ENCODE data around the gene SIAH2.

SIAH2 gene

GRCh38 chr3:150739200-150739863 is 23.6 kb downstream of the SIAH2 start:
- TF ChIP-seq CTCF (IDR thresholded peaks at IDR 0.05): no peak
- no peaks in the 10 kb centered on the region for H3K27me3 Mint-ChIP-seq (ENCODE audit: low read depth, poor library complexity)
- no peak for DNase-seq
- H3K36me3 Mint-ChIP-seq (ENCODE audit: low read depth): peaks cover 20% of the 10 kb centered on the region
- H3K4me3 Mint-ChIP-seq: no peak overlapping the region
- H3K27ac Mint-ChIP-seq: no peak overlapping the region
- peaks cover 12% of the 10 kb centered on the region for H3K4me1 Mint-ChIP-seq
- no peaks in the 10 kb centered on the region for H3K9me3 Mint-ChIP-seq

- no peak for TF ChIP-seq CTCF (IDR thresholded peaks at IDR 0.05)
- DNase-seq: no peak
- H3K4me1 Mint-ChIP-seq: peaks cover 8% of the 10 kb centered on the region
- no peaks in the 10 kb centered on the region for H3K9me3 Mint-ChIP-seq
- H3K27ac Mint-ChIP-seq: no peak overlapping the region
- peaks cover 20% of the 10 kb centered on the region for H3K36me3 Mint-ChIP-seq (ENCODE audit: low read depth)
- no peaks in the 10 kb centered on the region for H3K27me3 Mint-ChIP-seq (ENCODE audit: low read depth, poor library complexity)
- H3K4me3 Mint-ChIP-seq: no peak overlapping the region
These were observed 24.3 kb downstream of the SIAH2 start for GRCh38 chr3:150738688-150739087.

GRCh38 chr3:150737874-150738679 is 24.9 kb downstream of the SIAH2 start:
- Mint-ChIP-seq H3K4me1 (peaks cover 8% of the 10 kb centered on the region), H3K27ac (no peak overlapping the region), H3K27me3 (ENCODE audit: low read depth, poor library complexity) (peaks cover 3% of the 10 kb centered on the region), H3K4me3 (no peak overlapping the region), H3K36me3 (ENCODE audit: low read depth) (peaks cover 20% of the 10 kb centered on the region), H3K9me3 (no peaks in the 10 kb centered on the region)
- no peak for TF ChIP-seq CTCF (IDR thresholded peaks at IDR 0.05)
- DNase-seq: no peak

GRCh38 chr3:150736903-150737832 is 25.8 kb downstream of the SIAH2 start:
- Mint-ChIP-seq H3K4me1 (peaks cover 10% of the 10 kb centered on the region), H3K4me3 (no peak overlapping the region), H3K9me3 (no peaks in the 10 kb centered on the region), H3K36me3 (ENCODE audit: low read depth) (peaks cover 13% of the 10 kb centered on the region), H3K27ac (no peak overlapping the region), H3K27me3 (ENCODE audit: low read depth, poor library complexity) (peaks cover 3% of the 10 kb centered on the region)
- no peak for DNase-seq
- no peak for TF ChIP-seq CTCF (IDR thresholded peaks at IDR 0.05)

GRCh38 chr3:150736316-150736719 is 26.7 kb downstream of the SIAH2 start:
- no peak overlapping the region for H3K27ac Mint-ChIP-seq

More at GRCh38 chr3:150736316-150736719, 26.7 kb downstream of the SIAH2 start:
- no peaks in the 10 kb centered on the region for H3K9me3 Mint-ChIP-seq
- no peak overlapping the region for H3K4me3 Mint-ChIP-seq
- no peak for TF ChIP-seq CTCF (IDR thresholded peaks at IDR 0.05)
- peaks cover 7% of the 10 kb centered on the region for H3K36me3 Mint-ChIP-seq (ENCODE audit: low read depth)
- peaks cover 10% of the 10 kb centered on the region for H3K4me1 Mint-ChIP-seq
- DNase-seq: no peak
- peaks cover 3% of the 10 kb centered on the region for H3K27me3 Mint-ChIP-seq (ENCODE audit: low read depth, poor library complexity)

Measured in nephron progenitor cell (in vitro differentiated cells).